Cardiac septum (tissue), 1 donor: Measurements from ENCODE around the gene UBQLN4. TPM values are rescaled to one million over a fixed set of nuclear protein-coding genes. Genes with fewer than 3 reads are reported as not detected.

ENCODE experiments used
- DNase-seq: peaks from one replicate; pipeline ENCODE4 v3.0.0-alpha.2; 2020; ENCODE audit warnings: low spot score
- intact Hi-C: fragments of 100-400 bp; cut with DNase I; formaldehyde crosslinking; loops from one replicate; pipeline ENCODE4 v1.14.0; 2022
- total RNA-seq: library from RNA; stranded (reverse); fragmentation: NEBNext Ultra II Directional; extraction: Animal tissue kit (Norgen Biotek cat#: 25700); gene quantifications from one replicate; pipeline ENCODE4 v1.2.1, GENCODE V29; 2021
- donor health status: DM: no; HTN: no; CAD: no.

UBQLN4 gene
- total RNA-seq, 1 donor from 2014 or later = 26.3 TPM

GRCh38 chr1:155996166-155996565 is 57.4 kb downstream of the UBQLN4 start:
- no peak for DNase-seq
- intact Hi-C loops = no loop called here

GRCh38 chr1:155993595-155993994 is 60.0 kb downstream of the UBQLN4 start:
- intact Hi-C loops = no loop called here
- DNase-seq = no peak

GRCh38 chr1:155990005-155990739 is 63.4 kb downstream of the UBQLN4 start:
- peak; percentile 75 for DNase-seq
- intact Hi-C loops = no loop called here

GRCh38 chr1:155989242-155990004 is 64.2 kb downstream of the UBQLN4 start:
- peak; percentile 89 for DNase-seq
- intact Hi-C loops = loop anchor here (1.0 kb wide), 1 partner anchor 51 kb away; no protein-coding TSS in a partner anchor

Other genes with a start within 250 kb of the UBQLN4 start
- 29.5 TPM for gene GON4L, start 196.6 kb downstream of the UBQLN4 start, total RNA-seq
- gene SYT11, start 194.2 kb downstream of the UBQLN4 start, total RNA-seq = 24.4 TPM
- gene RIT1, start 142.4 kb downstream of the UBQLN4 start, total RNA-seq = 26.2 TPM
- 26.8 TPM for gene KHDC4, start 119.4 kb downstream of the UBQLN4 start, total RNA-seq
- gene RXFP4, start 112.2 kb downstream of the UBQLN4 start, total RNA-seq = not detected
- 95.9 TPM for gene ARHGEF2, start 75.3 kb downstream of the UBQLN4 start, total RNA-seq
- 81.2 TPM for gene SSR2, start 32.8 kb downstream of the UBQLN4 start, total RNA-seq
- gene LAMTOR2, start 984 bp upstream of the UBQLN4 start, total RNA-seq = 49.8 TPM
- not detected for gene RAB25, start 7.4 kb upstream of the UBQLN4 start, total RNA-seq
- gene MEX3A, start 28.7 kb upstream of the UBQLN4 start, total RNA-seq = 0.24 TPM
- 298 TPM for gene LMNA, start 60.9 kb upstream of the UBQLN4 start, total RNA-seq
- gene SEMA4A, start 99.8 kb upstream of the UBQLN4 start, total RNA-seq = 2.7 TPM
- gene SLC25A44, start 140.3 kb upstream of the UBQLN4 start, total RNA-seq = 15.4 TPM
- gene PMF1, start 159.2 kb upstream of the UBQLN4 start, total RNA-seq = 54.3 TPM
- gene BGLAP, start 188.4 kb upstream of the UBQLN4 start, total RNA-seq = 0.78 TPM
- 2.6 TPM for gene PAQR6, start 194.3 kb upstream of the UBQLN4 start, total RNA-seq
- 112 TPM for gene SMG5, start 229.0 kb upstream of the UBQLN4 start, total RNA-seq
- 2.2 TPM for gene TMEM79, start 230.5 kb upstream of the UBQLN4 start, total RNA-seq
- gene GLMP, start 241.9 kb upstream of the UBQLN4 start, total RNA-seq = 15.2 TPM
- gene VHLL, start 245.5 kb upstream of the UBQLN4 start, total RNA-seq = not detected